Hepatocyte (in vitro differentiated cells): ENCODE results near the gene SYNJ1.

Experiments used
- CTCF ChIP-seq: fragments of 200-600 bp; sonication (generic); IDR thresholded peaks from 2 replicates; pipeline ENCODE4 v1.5.1; 2016; ENCODE audit warnings: antibody characterized with exemption, mild to moderate bottlenecking; ENCODE audit not compliant: poor library complexity
- EZH2 ChIP-seq: fragments of 200-600 bp; sonication (generic); IDR thresholded peaks from 2 replicates; pipeline ENCODE4 v1.6.1; 2016; ENCODE audit warnings: antibody characterized with exemption, mild to moderate bottlenecking, borderline replicate concordance
- EZH2phosphoT487 ChIP-seq: fragments of 200-600 bp; sonication (generic); IDR thresholded peaks from one replicate; pipeline ENCODE4 v1.6.1; 2018; ENCODE audit warnings: antibody characterized with exemption, mild to moderate bottlenecking, low read depth, moderate library complexity; ENCODE audit not compliant: unreplicated experiment, severe bottlenecking

DNA sequence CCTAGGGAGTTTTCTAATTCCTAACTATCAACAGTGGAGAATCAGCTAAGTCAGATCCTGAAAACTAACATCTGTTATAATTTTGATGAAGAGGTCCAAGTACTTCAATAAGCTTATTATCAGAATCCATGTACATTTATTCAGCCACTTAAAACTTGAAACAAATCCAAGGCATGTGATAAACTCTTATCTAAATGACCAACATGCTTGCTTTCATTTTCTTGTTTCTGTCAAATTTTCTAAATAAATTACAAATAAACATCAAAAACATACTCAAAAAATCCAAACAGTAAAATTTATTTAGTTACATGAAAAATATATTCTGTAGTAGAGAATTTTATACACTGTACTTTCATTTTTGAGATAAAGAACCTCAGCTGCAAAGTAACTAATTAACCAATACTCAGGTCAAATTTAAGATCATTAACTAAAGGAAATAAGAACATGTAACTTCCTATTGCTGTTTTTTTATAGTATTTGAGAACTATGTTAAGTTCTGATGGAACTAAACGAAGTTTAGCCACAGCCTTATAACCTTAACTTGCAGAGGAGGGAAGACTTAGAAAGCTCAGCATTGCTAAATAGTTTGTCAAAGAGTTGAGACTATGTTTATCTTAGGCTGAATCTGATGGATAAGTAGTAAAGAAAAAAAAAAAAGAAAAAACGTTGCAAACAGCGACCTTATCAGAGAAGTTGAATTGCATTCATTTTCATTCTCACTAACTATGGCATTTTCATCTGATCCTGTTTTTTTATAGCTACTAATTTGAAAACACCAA lies 44.9 kb downstream of the SYNJ1 start:
- TF ChIP-seq EZH2 (no peak), CTCF (no peak), EZH2phosphoT487 (no peak)
